Activated CD8-positive, alpha-beta T cell treated with anti-CD3 and anti-CD28 coated beads, Interleukin-2, amount 10 ng/mL, durations not matched to agents 7 days and 5 days (primary cell): ENCODE measurements around the gene FHOD3. TPM values are rescaled to one million over a fixed set of nuclear protein-coding genes. Genes with fewer than 3 reads are reported as not detected.
A peak's percentile ranks its signal among the peaks of the same experiment; 100 is the strongest.

Experiments
- ATAC-seq: fragments of 150-1000 bp; cut with Tn5 transposase; one replicate; pipeline ENCODE4 v1.10.0; 2021; ENCODE audit warnings: moderate library complexity
- CTCF ChIA-PET: fragments of 350-600 bp; sonication (Branson Sonifier 250); formaldehyde crosslinking; loops from one replicate; lab custom pipeline; 2021; ENCODE audit warnings: antibody characterized with exemption; lab: Charles Lee
- POLR2A ChIA-PET: fragments of 350-600 bp; sonication (Branson Sonifier 250); formaldehyde crosslinking; loops from one replicate; lab custom pipeline; 2021; ENCODE audit warnings: antibody characterized with exemption; lab: Charles Lee
- DNase-seq: peaks from one replicate; pipeline ENCODE4 v3.0.0-alpha.2; 2020
- H3K27ac Mint-ChIP-seq: one replicate; pipeline ENCODE4 v1.8.0; 2021; ENCODE audit warnings: mild to moderate bottlenecking, mixed read lengths
- H3K27me3 Mint-ChIP-seq: one replicate; pipeline ENCODE4 v1.8.0; 2021; ENCODE audit warnings: low read depth, mixed read lengths
- H3K36me3 Mint-ChIP-seq: one replicate; pipeline ENCODE4 v1.8.0; 2021; ENCODE audit warnings: low read depth, mixed read lengths
- H3K4me1 Mint-ChIP-seq: one replicate; pipeline ENCODE4 v1.8.0; 2021; ENCODE audit warnings: low read depth, mixed read lengths
- H3K4me3 Mint-ChIP-seq: one replicate; pipeline ENCODE4 v1.8.0; 2021; ENCODE audit warnings: mild to moderate bottlenecking, mixed read lengths
- H3K9me3 Mint-ChIP-seq: one replicate; pipeline ENCODE4 v1.8.0; 2022; ENCODE audit warnings: mixed read lengths; ENCODE audit not compliant: insufficient read depth
- total RNA-seq, 2 experiments: library from RNA; stranded (reverse); gene quantifications; one replicate each; pipeline ENCODE4 v1.2.3, GENCODE V29; 2021

Gene FHOD3
- total RNA-seq, 2 experiments from 2014 or later = not detected

DNA sequence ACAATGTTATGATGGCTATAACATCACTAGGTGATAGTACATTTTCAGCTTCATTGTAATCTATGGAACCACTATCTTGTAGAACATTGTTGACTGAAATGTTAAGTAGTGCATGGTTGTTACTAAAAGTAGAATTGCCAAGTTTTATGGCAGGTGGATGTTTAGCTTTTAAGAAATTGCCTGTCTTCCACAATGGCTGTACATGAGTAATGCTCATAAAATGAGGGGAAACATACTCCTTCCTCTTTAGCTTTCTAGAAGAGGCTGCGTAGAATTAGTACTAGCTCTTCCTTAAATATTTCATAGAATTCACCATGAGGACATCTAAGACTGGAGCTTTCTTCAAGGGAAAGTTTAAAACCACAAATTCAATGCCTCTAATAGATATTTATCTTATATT lies 370.3 kb downstream of the FHOD3 start:
- POLR2A ChIA-PET = no interaction called here
- CTCF ChIA-PET = interaction anchor here (1.9 kb wide), 1 partner anchor 20 kb away, joined by 6 read pairs; no protein-coding TSS in a partner anchor
- H3K27me3 Mint-ChIP-seq = peaks cover 9% of the 10 kb centered on the region

DNA sequence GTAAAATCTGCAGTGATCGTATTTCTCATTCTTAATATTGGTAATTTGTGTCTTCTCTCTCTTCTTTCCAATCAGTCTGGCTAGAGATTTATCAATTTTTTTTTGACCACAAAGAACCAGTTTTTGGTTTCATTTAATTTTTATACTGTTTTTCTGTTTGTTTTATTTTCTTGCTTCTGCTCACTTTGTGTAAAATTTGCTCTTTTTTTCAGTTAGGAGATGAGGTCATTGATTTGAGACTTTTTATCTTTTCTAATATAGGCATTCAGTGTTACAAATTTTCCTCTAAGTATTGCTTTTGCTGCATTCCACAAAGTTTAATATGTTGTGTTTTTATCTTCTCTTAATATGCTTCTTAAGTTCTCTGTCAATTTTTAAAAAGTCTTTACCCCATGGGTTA lies 370.8 kb downstream of the FHOD3 start:
- ATAC-seq = no peak
- H3K36me3 Mint-ChIP-seq = no peaks in the 10 kb centered on the region
- CTCF ChIA-PET = interaction anchor here (1.9 kb wide), 1 partner anchor 20 kb away, joined by 6 read pairs; no protein-coding TSS in a partner anchor

More for the DNA sequence above, 370.3 kb downstream of the FHOD3 start:
- ATAC-seq (no peak), DNase-seq (no peak)
- Mint-ChIP-seq H3K4me3 (no peak overlapping the region), H3K36me3 (no peaks in the 10 kb centered on the region), H3K27ac (no peak overlapping the region), H3K9me3 (no peaks in the 10 kb centered on the region), H3K4me1 (no peaks in the 10 kb centered on the region)

DNA sequence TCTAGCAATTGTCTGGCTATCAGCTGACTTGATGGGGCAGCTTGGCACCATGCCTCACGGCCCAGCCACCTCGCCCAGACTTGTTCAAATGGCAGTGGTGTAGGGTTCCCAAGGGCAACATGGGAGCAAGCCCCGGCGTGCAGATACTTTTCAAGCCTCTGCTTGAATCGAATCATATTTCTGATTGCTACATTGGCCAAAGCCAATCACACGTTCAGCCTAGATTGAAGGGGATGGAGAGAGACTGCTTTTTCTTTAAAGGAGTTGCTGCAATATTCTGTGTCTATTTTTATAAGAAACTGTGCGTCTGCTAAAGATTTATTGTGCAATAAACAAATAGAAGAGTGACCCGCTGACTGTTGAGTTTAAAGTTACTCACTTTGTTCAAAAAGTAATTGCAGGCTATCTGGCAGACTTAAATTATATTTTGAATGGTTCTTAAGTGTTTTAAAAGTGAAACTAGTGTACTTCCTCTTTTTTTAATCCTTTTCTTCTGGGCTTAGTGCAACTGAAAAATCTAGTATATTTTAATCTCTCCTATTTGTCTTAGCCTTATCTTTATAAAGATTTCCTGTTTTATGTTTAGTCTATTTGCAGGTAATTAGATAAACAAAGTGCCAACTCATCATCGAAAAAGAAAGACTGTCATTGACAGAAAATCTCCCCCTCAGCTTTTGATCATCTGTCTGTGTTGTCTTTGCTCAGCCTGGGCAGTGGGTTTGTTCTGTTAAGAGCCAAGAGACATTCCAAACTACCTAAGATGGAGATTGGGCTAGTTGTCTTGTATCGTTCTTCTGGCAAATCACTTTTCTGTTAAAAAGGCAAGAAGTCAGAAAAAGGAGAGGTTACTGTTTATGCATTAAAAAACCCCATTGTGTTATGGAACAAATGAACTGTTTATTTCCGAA lies 375.2 kb downstream of the FHOD3 start:
- no peak overlapping the region for H3K4me3 Mint-ChIP-seq
- H3K27ac Mint-ChIP-seq = no peak overlapping the region
- no peak for ATAC-seq
- CTCF ChIA-PET = no interaction called here
- peaks cover 14% of the 10 kb centered on the region for H3K27me3 Mint-ChIP-seq
- no peaks in the 10 kb centered on the region for H3K4me1 Mint-ChIP-seq
- no peak for DNase-seq
- H3K9me3 Mint-ChIP-seq = no peaks in the 10 kb centered on the region
- no peaks in the 10 kb centered on the region for H3K36me3 Mint-ChIP-seq
- POLR2A ChIA-PET = no interaction called here

More for the DNA sequence above, 370.8 kb downstream of the FHOD3 start:
- Mint-ChIP-seq H3K27me3 (peaks cover 12% of the 10 kb centered on the region), H3K9me3 (no peaks in the 10 kb centered on the region), H3K27ac (no peak overlapping the region), H3K4me1 (no peaks in the 10 kb centered on the region), H3K4me3 (no peak overlapping the region)
- DNase-seq = no peak
- POLR2A ChIA-PET = interaction anchor here (0.6 kb wide), 1 partner anchor 1827 kb away, joined by 3 read pairs; no protein-coding TSS in a partner anchor

DNA sequence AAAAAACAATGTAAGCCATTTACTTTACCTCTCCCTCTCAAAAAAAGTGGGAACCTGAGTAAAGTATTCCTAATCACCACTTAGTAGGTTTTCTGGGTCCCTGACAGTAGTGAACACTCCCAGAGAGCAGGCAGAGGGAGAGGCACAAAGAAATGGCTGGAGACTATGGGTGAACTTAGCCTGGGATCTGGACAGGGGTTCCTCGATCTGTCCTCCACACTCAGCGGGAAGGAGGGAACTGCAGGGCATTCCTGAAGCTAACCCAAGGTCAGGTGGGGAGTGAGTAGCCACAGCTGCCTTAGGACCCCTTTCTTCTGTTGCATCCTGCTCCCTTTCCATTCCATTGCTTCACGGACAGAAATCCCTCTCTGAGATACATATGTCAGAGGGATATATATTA lies 375.9 kb downstream of the FHOD3 start:
- Mint-ChIP-seq H3K36me3 (no peaks in the 10 kb centered on the region), H3K27ac (no peak overlapping the region), H3K4me3 (no peak overlapping the region), H3K27me3 (peaks cover 14% of the 10 kb centered on the region), H3K4me1 (no peaks in the 10 kb centered on the region), H3K9me3 (no peaks in the 10 kb centered on the region)
- ATAC-seq = no peak
- CTCF ChIA-PET = no interaction called here
- no peak for DNase-seq
- POLR2A ChIA-PET = no interaction called here

DNA sequence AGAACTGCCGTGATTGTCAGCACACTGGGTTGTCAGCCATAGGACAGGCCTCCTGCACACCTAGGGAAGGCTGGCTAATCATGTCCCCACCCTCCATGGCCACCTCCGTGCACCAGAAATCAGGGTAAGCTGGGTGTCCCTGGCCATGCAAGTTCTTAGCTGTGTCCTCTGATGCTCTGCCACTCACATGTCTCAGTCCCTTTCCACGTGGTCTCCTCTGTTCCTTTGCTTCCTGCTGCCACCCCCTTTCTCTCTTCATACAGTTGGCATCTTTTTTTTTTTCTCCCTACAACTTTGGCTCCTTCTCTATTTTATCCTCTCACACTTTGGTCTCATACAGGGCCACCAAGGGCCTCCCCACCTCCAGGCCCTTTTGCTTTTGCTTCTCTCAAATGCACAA lies 377.6 kb downstream of the FHOD3 start:
- Mint-ChIP-seq H3K4me1 (no peaks in the 10 kb centered on the region), H3K27ac (no peak overlapping the region), H3K36me3 (no peaks in the 10 kb centered on the region), H3K4me3 (no peak overlapping the region), H3K9me3 (no peaks in the 10 kb centered on the region), H3K27me3 (peaks cover 17% of the 10 kb centered on the region)
- ChIA-PET CTCF (interaction anchor here (1.0 kb wide), 2 partner anchors 13 kb away, joined by 3 to 4 read pairs; no protein-coding TSS in a partner anchor), POLR2A (no interaction called here)
- ATAC-seq (no peak), DNase-seq (no peak)

DNA sequence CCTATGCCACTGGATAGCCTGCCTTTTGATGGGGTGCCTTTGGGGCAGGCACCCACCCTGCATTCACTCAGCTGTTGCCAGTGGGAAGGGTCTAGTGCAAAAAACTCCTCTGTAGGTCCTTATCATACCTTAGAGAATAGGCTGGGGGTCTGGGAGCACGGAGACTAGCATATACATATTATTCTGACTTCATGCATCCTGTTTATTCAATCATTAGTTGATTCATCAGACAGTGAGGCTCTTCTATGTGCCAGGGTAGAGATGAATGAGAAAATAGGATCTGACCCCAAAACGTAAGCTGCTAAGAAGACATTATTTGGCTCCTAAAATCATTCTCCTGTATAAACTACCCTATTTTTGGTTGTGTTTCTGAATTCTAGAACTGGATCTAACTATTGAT lies 378.0 kb downstream of the FHOD3 start:
- no peaks in the 10 kb centered on the region for H3K9me3 Mint-ChIP-seq
- H3K4me1 Mint-ChIP-seq = no peaks in the 10 kb centered on the region
- no peak overlapping the region for H3K4me3 Mint-ChIP-seq
- DNase-seq (no peak), ATAC-seq (no peak)
- H3K27ac Mint-ChIP-seq = no peak overlapping the region
- ChIA-PET CTCF (interaction anchor here (1.0 kb wide), 1 partner anchor 12 kb away, joined by 4 read pairs; no protein-coding TSS in a partner anchor), POLR2A (no interaction called here)
- no peaks in the 10 kb centered on the region for H3K36me3 Mint-ChIP-seq
- H3K27me3 Mint-ChIP-seq = peaks cover 16% of the 10 kb centered on the region

DNA sequence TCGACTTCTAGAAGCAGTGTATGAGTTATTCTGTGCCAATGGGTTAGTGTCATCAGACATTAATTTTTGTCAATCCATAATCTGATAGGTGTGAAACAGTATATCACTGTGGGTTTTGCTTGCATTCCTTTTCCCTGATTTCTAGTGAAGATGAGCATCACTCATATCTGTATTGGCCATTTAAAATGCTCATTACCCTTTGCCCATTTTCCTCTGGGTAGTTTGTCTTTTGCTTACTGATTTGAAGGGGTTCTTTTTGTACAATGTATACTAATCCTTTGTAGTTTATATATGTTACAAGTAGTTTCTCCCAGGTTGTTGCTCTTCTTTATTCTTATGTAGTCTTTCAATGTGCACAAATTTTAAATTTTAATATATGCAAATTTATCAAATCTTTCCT lies 379.1 kb downstream of the FHOD3 start:
- Mint-ChIP-seq H3K27ac (no peak overlapping the region), H3K36me3 (no peaks in the 10 kb centered on the region), H3K4me1 (no peaks in the 10 kb centered on the region), H3K4me3 (no peak overlapping the region), H3K9me3 (no peaks in the 10 kb centered on the region), H3K27me3 (peaks cover 14% of the 10 kb centered on the region)
- ChIA-PET POLR2A (no interaction called here), CTCF (no interaction called here)
- ATAC-seq (no peak), DNase-seq (no peak)

DNA sequence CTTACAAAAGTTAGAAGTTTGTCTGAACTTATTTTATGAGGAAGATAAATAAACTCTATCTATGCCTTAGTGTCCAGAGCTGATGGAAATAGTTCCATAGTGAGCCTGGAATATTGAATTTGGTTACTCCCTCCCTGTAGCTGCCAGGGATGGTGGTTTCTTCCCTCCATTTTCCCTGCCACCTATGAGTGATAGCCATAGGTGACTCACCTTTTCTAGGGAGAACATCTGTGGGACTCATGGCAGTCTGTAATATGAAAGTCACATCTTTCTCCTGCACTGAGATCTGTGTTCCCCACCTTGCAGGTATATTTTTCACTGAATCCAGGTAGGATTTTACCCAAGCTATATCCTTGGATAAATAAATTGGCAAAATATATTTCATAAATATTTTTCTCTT lies 382.5 kb downstream of the FHOD3 start:
- ATAC-seq (no peak), DNase-seq (no peak)
- Mint-ChIP-seq H3K9me3 (no peaks in the 10 kb centered on the region), H3K36me3 (no peaks in the 10 kb centered on the region), H3K27ac (no peak overlapping the region), H3K4me1 (no peaks in the 10 kb centered on the region), H3K4me3 (no peak overlapping the region), H3K27me3 (peaks cover 9% of the 10 kb centered on the region)
- CTCF ChIA-PET = interaction anchor here (3.4 kb wide), 1 partner anchor 8 kb away, joined by 25 read pairs; no protein-coding TSS in a partner anchor
- POLR2A ChIA-PET = no interaction called here

DNA sequence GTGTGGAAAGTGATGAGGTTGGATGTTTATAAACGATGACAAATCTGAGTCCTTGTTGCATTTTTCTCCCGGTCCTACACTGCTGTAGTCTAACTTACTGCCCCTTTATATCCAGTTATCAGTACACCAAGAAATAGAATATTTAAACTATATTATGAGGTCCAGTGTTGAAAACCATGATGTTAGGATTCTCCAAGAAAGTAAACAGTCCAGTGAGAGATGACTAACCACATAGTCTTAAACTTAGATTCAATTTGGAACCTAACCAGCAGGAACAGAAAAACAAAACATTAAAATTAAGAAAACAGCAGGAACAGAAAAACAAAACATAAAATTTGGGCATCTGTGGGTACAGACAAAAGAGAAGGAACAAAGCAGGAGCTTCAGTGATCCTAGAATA lies 388.1 kb downstream of the FHOD3 start:
- DNase-seq (no peak), ATAC-seq (no peak)
- peaks cover 4% of the 10 kb centered on the region for H3K27me3 Mint-ChIP-seq
- no peaks in the 10 kb centered on the region for H3K36me3 Mint-ChIP-seq
- CTCF ChIA-PET = interaction anchor here (3.4 kb wide), 1 partner anchor 125 kb away, joined by 50 read pairs; no protein-coding TSS in a partner anchor
- no peak overlapping the region for H3K27ac Mint-ChIP-seq
- H3K4me1 Mint-ChIP-seq = no peaks in the 10 kb centered on the region
- H3K9me3 Mint-ChIP-seq = no peaks in the 10 kb centered on the region
- no peak overlapping the region for H3K4me3 Mint-ChIP-seq
- POLR2A ChIA-PET = no interaction called here

DNA sequence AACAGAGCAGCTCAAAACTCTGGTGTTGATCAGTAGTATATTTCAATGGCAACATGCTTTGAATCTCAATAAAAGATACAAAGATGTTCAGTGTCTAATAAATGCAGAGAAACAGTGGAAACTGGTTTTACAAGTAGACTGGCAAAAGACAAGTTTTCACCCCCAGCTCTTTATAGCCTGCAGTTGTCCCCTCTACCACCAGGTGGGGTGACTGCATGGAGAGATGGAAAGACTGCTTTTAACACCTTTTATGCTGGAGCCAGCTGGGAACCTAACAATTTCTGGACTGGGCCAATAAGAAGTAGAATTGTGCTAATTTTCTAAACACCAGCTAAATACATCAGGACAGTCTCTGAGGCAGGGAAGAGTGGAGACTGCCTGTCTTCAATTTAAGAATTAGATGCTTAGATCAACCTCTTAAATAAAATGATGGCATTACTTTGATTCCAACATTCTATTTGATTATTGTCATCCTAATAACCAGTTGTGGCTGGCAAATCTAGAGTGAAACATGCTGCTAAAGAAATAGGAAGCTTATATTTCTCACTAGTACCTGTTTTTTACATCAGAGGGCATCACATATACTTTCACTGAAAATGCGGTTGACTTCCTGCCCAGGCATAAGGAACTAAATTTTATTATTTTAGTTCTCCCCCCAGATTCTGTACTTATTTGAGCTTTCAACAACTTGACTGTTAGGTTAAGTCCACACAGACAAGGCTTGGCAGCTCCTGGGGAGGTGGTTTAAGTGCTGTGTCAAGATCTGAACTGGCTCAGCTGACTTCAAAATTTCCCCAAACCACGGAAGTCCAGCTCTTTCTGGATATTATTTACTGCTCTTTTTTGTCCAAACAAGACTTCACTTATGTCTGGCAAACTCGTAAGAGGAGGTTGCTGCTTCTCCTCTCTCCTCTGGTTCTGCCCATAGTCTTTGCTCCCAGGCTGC lies 390.8 kb downstream of the FHOD3 start:
- POLR2A ChIA-PET = no interaction called here
- Mint-ChIP-seq H3K36me3 (no peaks in the 10 kb centered on the region), H3K27ac (no peak overlapping the region), H3K4me3 (no peak overlapping the region), H3K4me1 (no peaks in the 10 kb centered on the region), H3K9me3 (no peaks in the 10 kb centered on the region), H3K27me3 (peaks cover 10% of the 10 kb centered on the region)
- CTCF ChIA-PET = interaction anchor here (0.6 to 3.4 kb wide), 25 partner anchors 10 to 592 kb away, joined by 3 to 50 read pairs (median 3); no protein-coding TSS in a partner anchor
- ATAC-seq (no peak), DNase-seq (peak; percentile 65)

DNA sequence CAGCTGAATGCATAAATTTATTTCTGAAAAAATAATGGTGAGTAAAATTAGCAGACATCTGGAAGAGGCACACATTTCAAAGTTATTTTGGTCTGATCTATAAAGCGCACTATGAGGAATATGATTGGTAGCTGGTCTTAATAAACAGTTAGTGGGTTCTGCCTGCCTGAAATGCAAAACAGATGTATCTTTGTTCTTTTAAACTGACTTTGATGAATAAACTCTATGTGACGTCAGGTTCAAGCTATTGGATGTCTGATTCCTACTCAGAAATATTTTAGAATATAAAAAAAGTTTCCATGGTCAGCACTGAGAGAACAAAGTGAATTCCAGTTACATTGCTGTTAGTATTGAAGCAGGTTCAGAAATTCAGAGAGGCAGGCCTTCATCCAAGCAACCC lies 394.9 kb downstream of the FHOD3 start:
- Mint-ChIP-seq H3K27ac (no peak overlapping the region), H3K36me3 (no peaks in the 10 kb centered on the region), H3K27me3 (peaks cover 8% of the 10 kb centered on the region), H3K9me3 (no peaks in the 10 kb centered on the region), H3K4me1 (no peaks in the 10 kb centered on the region), H3K4me3 (no peak overlapping the region)
- ChIA-PET CTCF (no interaction called here), POLR2A (no interaction called here)
- ATAC-seq (no peak), DNase-seq (no peak)
